Muscle of back (tissue), 11 donors: Measurements from ENCODE around the gene HKDC1. TPM values are rescaled to one million over a fixed set of nuclear protein-coding genes. Genes with fewer than 3 reads are reported as not detected.

Experiments used
- DNase-seq, 3 donors: peaks; one replicate each; pipeline versions ENCODE4 v3.0.0 to v3.0.0-alpha.2; 2013
- polyA plus RNA-seq, 10 donors: library from polyadenylated mRNA; unstranded; fragments of 120-200 nt; gene quantifications; one replicate each; pipeline ENCODE4 v1.2.1, GENCODE V29; 2013; ENCODE audit not compliant: insufficient read length in 10 of 10

The HKDC1 gene
- polyA plus RNA-seq, 10 donors, result 0.04 to 0.43 (median 0.11) TPM; not detected in 2

DNA sequence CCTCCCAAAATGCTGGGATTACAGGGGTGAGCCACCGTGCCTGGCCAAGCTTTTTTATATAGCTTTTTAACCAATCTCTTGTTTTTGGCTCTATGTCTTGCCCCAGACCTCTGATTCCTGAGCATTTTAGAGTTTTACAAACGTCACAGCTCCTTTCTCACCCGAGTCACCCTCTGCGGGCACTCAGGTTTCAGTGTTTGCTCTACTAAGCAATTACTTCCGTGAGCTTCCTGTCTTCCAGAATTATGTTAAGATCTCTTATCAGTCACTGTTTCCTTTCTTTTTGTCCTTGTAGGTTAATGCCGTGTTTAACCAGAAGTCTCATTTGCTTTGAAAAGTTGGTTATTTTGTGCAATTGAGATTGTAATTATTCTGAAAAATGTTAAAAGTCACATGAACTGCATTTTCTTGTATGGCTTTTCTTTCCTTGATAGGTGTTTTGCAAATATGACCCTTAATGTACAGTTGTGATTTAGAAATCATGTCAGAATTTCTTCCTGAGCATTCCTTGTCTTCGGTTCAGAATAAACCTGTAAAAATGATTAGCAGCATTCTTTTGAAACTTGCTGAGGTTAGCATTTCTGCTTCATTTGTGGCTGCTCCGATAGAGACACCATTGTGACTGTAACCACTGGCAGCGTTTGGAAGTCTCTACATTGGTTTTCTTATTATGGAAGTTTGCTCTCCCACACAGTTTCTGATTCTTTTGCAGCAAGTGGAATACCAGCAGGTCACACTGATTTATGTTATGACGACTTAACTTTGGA lies 4.5 kb upstream of the HKDC1 start:
- DNase-seq, result no peak

- no peak for DNase-seq
Measured at GRCh38 chr10:69216577-69217118, 3.5 kb upstream of the HKDC1 start.

DNA sequence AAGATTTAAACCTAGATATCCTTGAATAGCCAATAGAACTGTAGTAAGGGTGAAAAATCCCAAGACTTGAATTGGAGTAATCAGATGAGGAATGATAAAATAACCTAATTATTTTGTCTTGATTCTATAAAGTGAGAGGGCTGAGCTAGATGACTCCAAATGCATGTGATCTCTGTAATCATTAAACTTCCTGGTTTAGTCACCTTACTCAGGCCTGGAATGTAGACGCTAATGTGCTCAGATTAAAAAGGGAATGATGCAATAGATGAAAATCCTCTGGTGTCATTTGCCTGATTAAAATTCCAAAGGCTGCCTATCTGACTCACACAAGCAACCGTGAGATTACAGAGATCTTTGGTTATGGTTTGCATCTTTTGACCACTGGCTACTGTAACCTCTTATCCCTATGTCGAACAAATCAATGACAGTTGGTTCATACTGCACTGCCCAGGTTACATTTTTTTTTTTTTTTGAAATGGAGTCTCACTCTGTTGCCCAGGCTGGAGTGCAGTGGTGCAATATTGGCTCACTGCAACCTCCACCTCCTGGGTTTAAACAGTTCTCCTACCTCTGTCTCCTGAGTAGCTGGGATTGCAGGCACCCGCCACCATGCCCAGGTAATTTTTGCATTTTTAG lies 2.9 kb upstream of the HKDC1 start:
- DNase-seq, result peak in 1 of 3 donors; percentile 78

DNA sequence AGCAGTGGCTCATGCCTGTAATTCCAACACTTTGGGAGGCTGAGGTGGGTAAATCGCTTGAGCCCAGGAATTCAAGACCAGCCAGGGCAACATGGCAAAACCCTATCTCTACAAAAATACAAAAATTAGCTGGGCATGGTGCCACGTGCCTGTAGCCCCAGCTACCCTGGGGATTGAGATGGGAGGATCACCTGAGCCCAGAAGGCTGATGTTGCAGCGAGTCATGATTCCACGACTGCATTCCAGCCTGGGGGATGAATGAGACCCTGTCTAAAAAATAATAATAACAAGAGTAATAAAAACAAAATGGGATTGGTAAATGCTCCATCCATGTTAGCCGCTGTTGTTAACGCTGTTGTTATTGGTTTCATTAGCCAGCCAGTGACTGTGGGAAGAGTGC lies 1.3 kb upstream of the HKDC1 start:
- no peak for DNase-seq

DNA sequence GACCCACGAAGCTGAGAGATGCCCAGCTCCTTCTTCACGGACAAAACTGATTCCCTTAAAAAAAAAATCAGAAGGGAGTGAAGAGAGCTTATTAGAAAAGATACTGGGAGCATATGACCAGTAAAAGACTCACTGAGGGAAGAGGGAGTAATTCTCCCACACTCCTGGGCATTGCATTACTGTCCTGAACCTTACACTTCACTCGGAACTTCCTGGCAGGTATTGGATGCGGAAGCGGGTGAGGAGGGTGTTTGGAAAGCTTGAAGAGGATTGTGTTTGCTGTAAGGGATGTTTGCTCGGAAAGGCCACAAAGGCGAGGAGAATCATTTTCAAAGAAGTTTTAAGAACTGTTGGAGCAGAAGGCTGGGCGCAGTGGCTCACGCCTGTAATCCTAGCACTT lies 375 bp downstream of the HKDC1 start:
- DNase-seq, result no peak

- peak; percentile 16 to 52 (median 19) for DNase-seq
Measured at GRCh38 chr10:69222157-69223027, 2.3 kb downstream of the HKDC1 start.

DNA sequence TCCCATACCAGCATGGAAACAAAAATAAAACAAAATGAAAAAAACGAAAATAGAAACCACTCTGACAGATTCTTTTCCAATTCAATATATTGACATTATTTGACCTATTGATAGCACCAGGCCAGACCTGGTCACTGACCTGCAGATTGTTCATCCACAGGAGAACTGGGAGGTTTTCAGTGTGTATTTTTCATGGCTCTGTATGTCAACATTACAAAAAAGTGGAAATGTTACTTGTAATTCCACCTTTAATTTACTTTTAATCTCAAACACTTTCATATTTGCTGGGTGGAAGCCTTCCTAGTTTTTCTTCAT lies 2.9 kb downstream of the HKDC1 start:
- DNase-seq, result no peak

GRCh38 chr10:69224862-69225657 lies 4.9 kb downstream of the HKDC1 start:
- no peak for DNase-seq

DNA sequence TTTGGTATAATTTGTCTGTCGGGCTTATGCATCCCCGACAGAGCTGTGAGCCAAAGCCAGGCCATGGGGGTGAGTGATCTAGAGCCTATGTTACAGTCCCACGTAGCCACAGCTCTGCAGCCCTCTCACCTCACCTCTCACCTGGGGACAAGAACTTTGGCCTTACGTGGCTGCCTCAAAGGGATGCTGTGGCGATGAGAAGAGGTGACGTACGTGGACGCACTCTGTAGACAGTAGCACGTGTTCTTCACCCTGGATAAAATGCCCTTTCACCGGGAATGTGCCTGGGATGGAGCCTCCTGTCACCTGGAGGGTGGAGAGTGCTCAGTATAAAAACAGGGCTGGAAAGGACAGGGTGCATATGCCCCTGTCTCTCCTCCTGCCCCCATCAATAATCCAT lies 5.5 kb downstream of the HKDC1 start:
- no peak for DNase-seq

- no peak for DNase-seq
Measured at GRCh38 chr10:69226919-69227450, 6.9 kb downstream of the HKDC1 start.

DNA sequence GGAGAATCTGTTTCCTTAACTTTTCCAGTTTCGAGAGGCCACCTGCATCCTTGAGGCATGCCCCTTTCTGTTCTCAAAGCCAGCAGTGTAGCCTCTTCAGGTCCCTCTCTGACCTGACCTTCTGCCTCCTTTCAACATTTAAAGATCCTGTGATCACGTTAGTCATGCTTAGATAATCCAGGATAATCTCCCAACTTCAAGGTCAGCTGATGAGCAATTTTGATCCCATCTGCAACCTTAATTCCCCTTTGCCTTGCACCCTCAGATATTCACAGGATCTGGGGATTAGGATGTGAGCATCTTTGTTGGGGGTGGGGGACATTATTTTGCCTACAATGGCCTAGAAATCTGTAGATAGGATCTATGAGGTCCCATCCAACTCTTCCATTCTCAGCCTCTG lies 8.0 kb downstream of the HKDC1 start:
- DNase-seq, result no peak

- no peak for DNase-seq
Measured at GRCh38 chr10:69229616-69229916, 9.4 kb downstream of the HKDC1 start.

DNA sequence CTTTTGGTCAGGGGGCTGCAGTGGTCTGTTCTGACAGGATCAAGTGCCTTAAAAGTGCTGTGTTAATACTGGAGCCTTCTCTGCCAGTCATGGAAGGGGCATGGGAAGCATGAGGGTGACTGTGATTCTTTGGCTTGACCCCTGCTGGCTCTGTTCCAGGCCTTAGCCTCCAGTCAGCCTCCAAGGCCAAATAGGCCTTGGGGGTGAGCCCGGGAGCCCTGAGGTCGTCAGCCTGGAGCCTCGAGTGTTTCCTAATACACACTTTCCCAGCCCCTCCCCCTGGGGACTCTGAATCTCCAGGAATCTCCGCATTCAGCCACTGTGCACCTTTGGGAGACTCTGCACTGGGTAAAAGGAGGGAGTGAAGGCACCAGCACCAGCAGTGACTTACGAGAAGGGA lies 10.0 kb downstream of the HKDC1 start:
- DNase-seq, result no peak

- DNase-seq, result peak in 1 of 3 donors; percentile 26
Measured at GRCh38 chr10:69232252-69232651, 12.1 kb downstream of the HKDC1 start.

DNA sequence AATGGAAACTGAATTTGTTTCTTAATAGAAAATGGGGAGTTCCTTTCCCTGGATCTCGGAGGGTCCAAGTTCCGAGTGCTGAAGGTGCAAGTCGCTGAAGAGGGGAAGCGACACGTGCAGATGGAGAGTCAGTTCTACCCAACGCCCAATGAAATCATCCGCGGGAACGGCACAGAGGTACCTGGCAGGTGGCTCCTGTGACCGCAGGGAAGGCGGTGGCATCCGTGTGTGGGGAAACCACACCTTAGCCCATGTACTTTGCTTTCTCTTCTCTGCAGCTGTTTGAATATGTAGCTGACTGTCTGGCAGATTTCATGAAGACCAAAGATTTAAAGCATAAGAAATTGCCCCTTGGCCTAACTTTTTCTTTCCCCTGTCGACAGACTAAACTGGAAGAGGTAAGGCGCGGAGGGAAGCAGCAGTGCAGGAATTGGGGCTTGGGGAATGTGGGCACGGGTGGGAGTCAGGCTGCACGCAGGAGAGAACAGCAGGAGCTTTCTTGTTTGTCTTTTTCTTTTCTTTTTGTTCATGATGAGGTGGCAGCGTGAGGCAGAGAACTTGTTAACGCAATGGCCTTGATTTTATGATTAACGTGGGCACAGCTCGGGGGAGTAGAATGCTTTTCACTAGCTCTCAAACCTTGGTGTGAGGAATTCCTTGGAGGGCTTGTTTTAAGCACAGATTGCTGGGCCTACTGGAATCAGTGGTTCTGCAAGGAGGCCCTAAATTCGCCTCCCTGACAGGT lies 12.8 kb downstream of the HKDC1 start:
- no peak for DNase-seq

DNA sequence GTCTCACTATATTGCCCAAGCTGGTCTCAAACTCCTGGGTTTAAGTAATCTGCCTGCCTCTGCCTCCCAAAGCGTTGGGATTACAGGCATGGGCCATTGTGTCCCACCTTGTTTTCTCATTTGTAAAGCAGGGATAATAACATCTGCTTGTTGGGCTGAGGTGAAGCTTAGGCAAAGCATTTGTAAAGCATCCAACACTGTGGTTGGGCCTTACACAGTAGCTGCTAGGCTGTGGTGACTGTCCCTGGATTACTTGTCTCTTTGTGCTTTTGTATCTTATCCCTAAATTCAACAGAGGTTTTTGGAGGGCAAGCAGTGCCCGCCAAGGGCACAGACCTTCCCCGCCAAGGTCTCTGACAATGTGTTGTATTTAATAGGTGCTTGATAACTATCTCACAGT lies 14.3 kb downstream of the HKDC1 start:
- DNase-seq, result no peak

GRCh38 chr10:69237528-69238159 lies 17.5 kb downstream of the HKDC1 start:
- peak; percentile 78 to 94 (median 92) for DNase-seq

GRCh38 chr10:69239136-69239535 lies 19.0 kb downstream of the HKDC1 start:
- no peak for DNase-seq

DNA sequence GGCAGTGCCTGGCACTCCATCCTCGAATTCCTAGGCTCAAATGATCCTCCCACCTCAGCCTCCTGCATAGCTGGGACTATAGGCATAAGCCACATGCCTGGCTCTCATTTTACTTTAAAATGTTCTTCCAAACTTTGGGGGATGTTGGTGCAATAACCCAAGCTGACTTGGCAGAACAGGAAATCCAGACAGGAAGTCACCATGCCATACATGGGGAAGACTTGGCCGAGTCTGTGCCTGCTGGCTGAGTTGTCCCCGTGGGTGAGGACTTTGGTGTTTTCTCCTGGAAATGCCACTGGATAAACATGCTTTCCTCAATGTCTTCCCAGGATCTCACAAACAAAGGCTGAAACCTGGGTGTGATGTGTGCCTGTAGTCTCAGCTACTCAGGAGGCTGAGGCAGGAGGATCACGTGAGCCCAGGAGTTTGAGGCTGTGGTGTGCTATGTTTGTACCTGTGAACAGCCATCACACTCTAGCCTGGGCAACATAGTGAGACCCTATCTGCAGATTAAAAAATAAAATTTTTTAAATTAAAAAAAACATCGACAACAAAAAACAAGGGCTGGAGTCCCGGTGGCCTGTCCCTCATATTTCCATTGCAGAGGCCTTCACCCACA lies 19.8 kb downstream of the HKDC1 start:
- no peak for DNase-seq

DNA sequence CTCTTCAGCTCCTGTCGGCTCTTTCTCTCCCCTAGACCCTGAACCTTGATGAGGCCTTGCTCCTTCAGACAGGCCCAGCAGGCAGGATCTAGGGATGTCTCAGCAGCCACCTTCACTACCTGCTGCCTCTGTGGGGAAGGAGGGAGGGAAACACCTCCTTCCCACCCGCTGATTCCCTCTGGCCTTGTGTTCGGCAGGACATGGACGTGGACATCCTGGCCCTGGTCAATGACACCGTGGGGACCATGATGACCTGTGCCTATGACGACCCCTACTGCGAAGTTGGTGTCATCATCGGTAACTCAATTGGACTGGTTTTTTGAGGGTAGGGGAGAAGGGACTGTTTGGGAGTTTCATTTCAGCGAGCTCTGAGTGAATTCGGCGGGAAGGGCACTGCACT lies 20.3 kb downstream of the HKDC1 start:
- DNase-seq, result no peak
